ENCODE data around the gene MACROD2. TPM values are rescaled to one million over a fixed set of nuclear protein-coding genes. Genes with fewer than 3 reads are reported as not detected.

Gene MACROD2
- total and polyA plus RNA-seq, 4 donors = 0.66 to 10.5 (median 3.3) TPM

DNA sequence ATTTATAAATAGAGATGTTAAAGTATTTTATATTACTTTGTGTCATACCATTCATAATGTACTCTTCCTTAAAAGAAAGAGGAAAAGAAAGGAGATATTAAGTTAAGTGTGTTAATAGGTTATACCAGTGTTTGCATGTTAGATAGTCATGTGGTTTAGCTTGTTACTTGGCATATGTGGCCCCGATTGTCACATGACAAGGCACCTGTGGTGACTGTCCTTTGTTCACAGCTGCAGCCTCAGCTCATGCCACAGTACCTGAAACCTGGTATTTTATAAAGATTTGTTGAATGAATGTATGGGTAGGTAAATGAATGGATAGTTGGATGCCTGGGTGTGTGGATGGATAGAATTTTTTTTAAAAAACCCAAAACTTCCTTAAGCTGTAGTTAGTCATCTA lies 648.2 kb downstream of the MACROD2 start (continued):
- TF ChIP-seq, protein P1, sequence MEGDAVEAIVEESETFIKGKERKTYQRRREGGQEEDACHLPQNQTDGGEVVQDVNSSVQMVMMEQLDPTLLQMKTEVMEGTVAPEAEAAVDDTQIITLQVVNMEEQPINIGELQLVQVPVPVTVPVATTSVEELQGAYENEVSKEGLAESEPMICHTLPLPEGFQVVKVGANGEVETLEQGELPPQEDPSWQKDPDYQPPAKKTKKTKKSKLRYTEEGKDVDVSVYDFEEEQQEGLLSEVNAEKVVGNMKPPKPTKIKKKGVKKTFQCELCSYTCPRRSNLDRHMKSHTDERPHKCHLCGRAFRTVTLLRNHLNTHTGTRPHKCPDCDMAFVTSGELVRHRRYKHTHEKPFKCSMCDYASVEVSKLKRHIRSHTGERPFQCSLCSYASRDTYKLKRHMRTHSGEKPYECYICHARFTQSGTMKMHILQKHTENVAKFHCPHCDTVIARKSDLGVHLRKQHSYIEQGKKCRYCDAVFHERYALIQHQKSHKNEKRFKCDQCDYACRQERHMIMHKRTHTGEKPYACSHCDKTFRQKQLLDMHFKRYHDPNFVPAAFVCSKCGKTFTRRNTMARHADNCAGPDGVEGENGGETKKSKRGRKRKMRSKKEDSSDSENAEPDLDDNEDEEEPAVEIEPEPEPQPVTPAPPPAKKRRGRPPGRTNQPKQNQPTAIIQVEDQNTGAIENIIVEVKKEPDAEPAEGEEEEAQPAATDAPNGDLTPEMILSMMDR (IDR thresholded peaks at IDR 0.05; ENCODE audit: low read depth, low read length, missing input control) = no peak
- no peak for TF ChIP-seq YY1 (IDR thresholded peaks at IDR 0.05)

- Histone ChIP-seq H3K4me3 (ENCODE audit: low read depth in 1 of 3, low read length in 3 of 3) (no peak overlapping the region), H3K36me3 (ENCODE audit: control insufficient read depth in 4 of 4, insufficient read depth in 3 of 4, low read depth in 1 of 4, low read length in 3 of 4) (no peaks in the 10 kb centered on the region), H3K27ac (ENCODE audit: low read depth in 1 of 2, low read length in 2 of 2) (no peak overlapping the region), H3K27me3 (ENCODE audit: control insufficient read depth in 4 of 4, insufficient read depth in 4 of 4, low read length in 3 of 4) (no peaks in the 10 kb centered on the region), H3K4me1 (ENCODE audit: control insufficient read depth in 4 of 4, insufficient read depth in 4 of 4, low read length in 3 of 4) (no peaks in the 10 kb centered on the region), H3K9me3 (ENCODE audit: control insufficient read depth in 4 of 4, low read length in 3 of 4) (peaks cover 0 to 3% (median 1%) of the 10 kb centered on the region in 4 donors), H3K9ac (ENCODE audit: low read depth in 1 of 2, low read length in 2 of 2) (no peak overlapping the region)
- DNase-seq (ENCODE audit: low spot score) = no peak
- WGBS = 88% methylated on average over 2 of the region's 2 CpGs
- TF ChIP-seq YY1 (IDR thresholded peaks at IDR 0.05) = no peak
- no peak for TF ChIP-seq FOXA1 (IDR thresholded peaks at IDR 0.05)
- TF ChIP-seq JUND (IDR thresholded peaks at IDR 0.05) = no peak
- no peak for TF ChIP-seq ZBTB33 (IDR thresholded peaks at IDR 0.05)
These were observed 649.2 kb downstream of the MACROD2 start for GRCh38 chr20:14644306-14645097.

DNA sequence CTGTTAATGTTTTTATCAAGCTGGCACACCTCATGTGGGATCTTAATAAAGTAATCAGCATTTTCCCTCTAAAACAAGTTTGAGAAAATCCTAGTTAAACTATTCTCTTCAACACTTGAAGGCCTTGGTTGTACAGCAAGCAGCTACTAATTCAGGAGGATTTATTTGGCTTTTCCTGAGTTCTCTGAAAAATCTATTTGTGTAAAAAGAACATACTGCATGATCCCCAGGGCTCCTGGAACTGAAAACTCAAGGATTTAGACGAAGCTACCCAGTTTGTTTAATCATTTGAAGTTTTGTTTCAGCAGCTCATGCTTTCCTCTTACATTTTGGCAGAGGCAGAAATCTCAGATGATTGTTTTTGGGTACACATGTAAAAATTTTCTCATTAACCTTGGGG lies 651.7 kb downstream of the MACROD2 start:
- H3K36me3 ChIP-seq (ENCODE audit: control insufficient read depth in 4 of 4, insufficient read depth in 3 of 4, low read depth in 1 of 4, low read length in 3 of 4) = no peaks in the 10 kb centered on the region
- 78% methylated on average over 1 of the region's 1 CpG for WGBS
- H3K4me3 ChIP-seq (ENCODE audit: low read depth in 1 of 3, low read length in 3 of 3) = no peak overlapping the region
- no peaks in the 10 kb centered on the region for H3K9me3 ChIP-seq (ENCODE audit: control insufficient read depth in 4 of 4, low read length in 3 of 4)
- H3K4me1 ChIP-seq (ENCODE audit: control insufficient read depth in 4 of 4, insufficient read depth in 4 of 4, low read length in 3 of 4) = no peaks in the 10 kb centered on the region
- no peak overlapping the region for H3K27ac ChIP-seq (ENCODE audit: low read depth in 1 of 2, low read length in 2 of 2)
- no peak overlapping the region for H3K9ac ChIP-seq (ENCODE audit: low read depth in 1 of 2, low read length in 2 of 2)
- H3K27me3 ChIP-seq (ENCODE audit: control insufficient read depth in 4 of 4, insufficient read depth in 4 of 4, low read length in 3 of 4) = no peaks in the 10 kb centered on the region
- TF ChIP-seq YY1 (IDR thresholded peaks at IDR 0.05) (no peak), TAF1 (conservative IDR thresholded peaks at IDR 0.05) (no peak), FOXA1 (IDR thresholded peaks at IDR 0.05) (no peak), NR2F2 (IDR thresholded peaks at IDR 0.05) (no peak), RXRA (IDR thresholded peaks at IDR 0.05) (no peak), RAD21 (IDR thresholded peaks at IDR 0.05) (no peak)
- TF ChIP-seq, protein P1 (IDR thresholded peaks at IDR 0.05; ENCODE audit: low read depth, low read length, missing input control) = no peak
- TF ChIP-seq, protein P2, sequence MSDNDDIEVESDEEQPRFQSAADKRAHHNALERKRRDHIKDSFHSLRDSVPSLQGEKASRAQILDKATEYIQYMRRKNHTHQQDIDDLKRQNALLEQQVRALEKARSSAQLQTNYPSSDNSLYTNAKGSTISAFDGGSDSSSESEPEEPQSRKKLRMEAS (IDR thresholded peaks at IDR 0.05) = no peak
- no peak for DNase-seq (ENCODE audit: low spot score)

Measured in liver (tissue), 9 donors.